ENCODE measurements around the gene CEP250.

GRCh38 chr20:35525639-35526038 is 70.2 kb downstream of the CEP250 start:
- TF ChIP-seq CTCF (IDR thresholded peaks at IDR 0.05) (no peak), EZH2 (IDR thresholded peaks at IDR 0.05) (no peak), EZH2phosphoT487 (IDR thresholded peaks at IDR 0.05) (no peak)

Measured in neural progenitor cell (in vitro differentiated cells).